Right atrium auricular region (tissue), 2 donors: Measurements from ENCODE around the gene SACM1L. TPM values are rescaled to one million over a fixed set of nuclear protein-coding genes. Genes with fewer than 3 reads are reported as not detected.
A peak's percentile ranks its signal among the peaks of the same experiment; 100 is the strongest.

Experiments used
- DNase-seq: peaks from one replicate; pipeline ENCODE4 v3.0.0-alpha.2; 2019; ENCODE audit warnings: low spot score
- H3K27ac ChIP-seq, 2 donors: fragments of 200-600 bp; sonication (generic); 1 replicate in 1 of 2; 2 replicates in 1 of 2; pipeline ENCODE4 v1.5.1; 2016 to 2019
- H3K27me3 ChIP-seq, 2 donors: fragments of 200-600 bp; sonication (generic); one replicate each; pipeline versions ENCODE4 v1.5.1 to v1.6.0; 2017 to 2019
- H3K36me3 ChIP-seq: fragments of 200-600 bp; sonication (generic); one replicate; pipeline ENCODE4 v1.5.1; 2016
- H3K4me1 ChIP-seq, 2 donors: fragments of 200-600 bp; sonication (generic); one replicate each; pipeline versions ENCODE4 v1.5.1 to v1.6.0; 2017 to 2019
- H3K4me3 ChIP-seq, 2 donors: fragments of 200-600 bp; sonication (generic); 1 replicate in 1 of 2; 2 replicates in 1 of 2; pipeline ENCODE4 v1.5.1; 2017 to 2019; ENCODE audit warnings: mild to moderate bottlenecking in 1 of 2, moderate library complexity in 1 of 2
- H3K9me3 ChIP-seq, 2 donors: fragments of 200-600 bp; sonication (generic); one replicate each; pipeline ENCODE4 v1.5.1; 2019
- total RNA-seq, 2 donors: library from RNA; depleted of rRNA; stranded (reverse); fragments of >200 nt; gene quantifications; one replicate each; pipeline ENCODE4 v1.1.0, GENCODE V29; 2016
- TF ChIP-seq, protein P1 (sequence below), 2 donors: fragments of 200-600 bp; sonication (generic); IDR thresholded peaks; one replicate each; pipeline ENCODE4 v1.5.1; 2019; ENCODE audit warnings: antibody characterized with exemption in 2 of 2

Gene SACM1L, protein sequence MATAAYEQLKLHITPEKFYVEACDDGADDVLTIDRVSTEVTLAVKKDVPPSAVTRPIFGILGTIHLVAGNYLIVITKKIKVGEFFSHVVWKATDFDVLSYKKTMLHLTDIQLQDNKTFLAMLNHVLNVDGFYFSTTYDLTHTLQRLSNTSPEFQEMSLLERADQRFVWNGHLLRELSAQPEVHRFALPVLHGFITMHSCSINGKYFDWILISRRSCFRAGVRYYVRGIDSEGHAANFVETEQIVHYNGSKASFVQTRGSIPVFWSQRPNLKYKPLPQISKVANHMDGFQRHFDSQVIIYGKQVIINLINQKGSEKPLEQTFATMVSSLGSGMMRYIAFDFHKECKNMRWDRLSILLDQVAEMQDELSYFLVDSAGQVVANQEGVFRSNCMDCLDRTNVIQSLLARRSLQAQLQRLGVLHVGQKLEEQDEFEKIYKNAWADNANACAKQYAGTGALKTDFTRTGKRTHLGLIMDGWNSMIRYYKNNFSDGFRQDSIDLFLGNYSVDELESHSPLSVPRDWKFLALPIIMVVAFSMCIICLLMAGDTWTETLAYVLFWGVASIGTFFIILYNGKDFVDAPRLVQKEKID
- 10 to 100 TPM; 16.6 to 18.7 TPM for total RNA-seq

- Histone ChIP-seq H3K9me3 (no peaks in the 10 kb centered on the region), H3K36me3 (no peaks in the 10 kb centered on the region), H3K27me3 (no peaks in the 10 kb centered on the region), H3K4me1 (peaks cover 0 to 41% of the 10 kb centered on the region in 2 donors), H3K27ac (peak within 1 kb of the TSS; percentile 89 to 90), H3K4me3 (peak within 1 kb of the TSS; percentile 70 to 78)
- DNase-seq, result peak; percentile 99
- TF ChIP-seq, protein P1, sequence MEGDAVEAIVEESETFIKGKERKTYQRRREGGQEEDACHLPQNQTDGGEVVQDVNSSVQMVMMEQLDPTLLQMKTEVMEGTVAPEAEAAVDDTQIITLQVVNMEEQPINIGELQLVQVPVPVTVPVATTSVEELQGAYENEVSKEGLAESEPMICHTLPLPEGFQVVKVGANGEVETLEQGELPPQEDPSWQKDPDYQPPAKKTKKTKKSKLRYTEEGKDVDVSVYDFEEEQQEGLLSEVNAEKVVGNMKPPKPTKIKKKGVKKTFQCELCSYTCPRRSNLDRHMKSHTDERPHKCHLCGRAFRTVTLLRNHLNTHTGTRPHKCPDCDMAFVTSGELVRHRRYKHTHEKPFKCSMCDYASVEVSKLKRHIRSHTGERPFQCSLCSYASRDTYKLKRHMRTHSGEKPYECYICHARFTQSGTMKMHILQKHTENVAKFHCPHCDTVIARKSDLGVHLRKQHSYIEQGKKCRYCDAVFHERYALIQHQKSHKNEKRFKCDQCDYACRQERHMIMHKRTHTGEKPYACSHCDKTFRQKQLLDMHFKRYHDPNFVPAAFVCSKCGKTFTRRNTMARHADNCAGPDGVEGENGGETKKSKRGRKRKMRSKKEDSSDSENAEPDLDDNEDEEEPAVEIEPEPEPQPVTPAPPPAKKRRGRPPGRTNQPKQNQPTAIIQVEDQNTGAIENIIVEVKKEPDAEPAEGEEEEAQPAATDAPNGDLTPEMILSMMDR (IDR thresholded peaks at IDR 0.05), result no peak
These were observed at the start of gene SACM1L for GRCh38 chr3:45688882-45689786. SACM1L (plus strand) TSS chr3:45689396; CDS start chr3:45689466, 70 bp downstream.

DNA sequence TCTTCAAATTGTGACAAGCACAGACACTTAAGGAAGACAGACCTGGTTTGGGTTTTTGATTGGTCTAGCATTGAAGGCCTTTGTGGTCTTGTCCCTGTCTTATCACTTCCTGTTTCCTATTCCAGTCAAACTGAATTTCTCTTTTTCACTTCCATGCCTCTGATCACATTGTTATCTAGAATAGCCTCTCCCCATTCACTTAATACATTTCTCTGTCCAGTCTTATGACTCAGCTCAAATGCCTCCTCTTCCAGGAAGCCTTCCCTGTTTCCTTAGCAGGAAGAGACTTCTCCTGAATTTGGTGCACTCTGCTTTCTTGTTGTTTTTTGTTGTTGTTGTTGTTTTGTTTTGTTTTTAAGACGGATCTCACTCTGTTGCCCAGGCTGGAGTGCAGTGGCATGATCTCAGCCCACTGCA lies 49.1 kb upstream of the SACM1L start:
- TF ChIP-seq, protein P1 (IDR thresholded peaks at IDR 0.05), result no peak
- no peak overlapping the region for H3K4me3 ChIP-seq
- H3K36me3 ChIP-seq, result peaks cover 16% of the 10 kb centered on the region
- H3K9me3 ChIP-seq, result no peaks in the 10 kb centered on the region
- H3K4me1 ChIP-seq, result peaks cover 0 to 30% of the 10 kb centered on the region in 2 donors
- no peak overlapping the region for H3K27ac ChIP-seq
- H3K27me3 ChIP-seq, result no peaks in the 10 kb centered on the region
- no peak for DNase-seq

- TF ChIP-seq, protein P1 (IDR thresholded peaks at IDR 0.05), result no peak
- no peak for DNase-seq
- Histone ChIP-seq H3K27me3 (no peaks in the 10 kb centered on the region), H3K27ac (no peak overlapping the region), H3K36me3 (peaks cover 16% of the 10 kb centered on the region), H3K4me1 (peaks cover 0 to 34% of the 10 kb centered on the region in 2 donors), H3K9me3 (no peaks in the 10 kb centered on the region), H3K4me3 (no peak overlapping the region)
These were observed 48.4 kb upstream of the SACM1L start for GRCh38 chr3:45640724-45641361.

- Histone ChIP-seq H3K27me3 (no peaks in the 10 kb centered on the region), H3K4me1 (peaks cover 0 to 40% of the 10 kb centered on the region in 2 donors), H3K36me3 (peaks cover 10% of the 10 kb centered on the region), H3K9me3 (no peaks in the 10 kb centered on the region), H3K27ac (no peak overlapping the region), H3K4me3 (no peak overlapping the region)
- DNase-seq, result no peak
- TF ChIP-seq, protein P1 (IDR thresholded peaks at IDR 0.05), result no peak
These were observed 47.4 kb upstream of the SACM1L start for GRCh38 chr3:45641756-45642155.

- no peak for DNase-seq
- no peaks in the 10 kb centered on the region for H3K27me3 ChIP-seq
- no peak overlapping the region for H3K4me3 ChIP-seq
- TF ChIP-seq, protein P1 (IDR thresholded peaks at IDR 0.05), result no peak
- no peaks in the 10 kb centered on the region for H3K9me3 ChIP-seq
- H3K4me1 ChIP-seq, result peaks cover 0 to 47% of the 10 kb centered on the region in 2 donors
- H3K27ac ChIP-seq, result no peak overlapping the region
- H3K36me3 ChIP-seq, result peaks cover 4% of the 10 kb centered on the region
These were observed 46.5 kb upstream of the SACM1L start for GRCh38 chr3:45642731-45643152.
